GM19240 (cell line): ENCODE measurements around the gene ERP27.

Experiments
- DNase-seq: peaks from one replicate; pipeline ENCODE4 v3.0.0; 2011; ENCODE audit warnings: low spot score; ENCODE audit not compliant: insufficient read length

The ERP27 gene

GRCh38 chr12:14959916-14960496, 21.7 kb upstream of the ERP27 start:
- no peak for DNase-seq

GRCh38 chr12:14959463-14959862, 21.1 kb upstream of the ERP27 start:
- DNase-seq: no peak

GRCh38 chr12:14959126-14959440, 20.7 kb upstream of the ERP27 start:
- no peak for DNase-seq

GRCh38 chr12:14958361-14959125, 20.2 kb upstream of the ERP27 start:
- DNase-seq: no peak

- no peak for DNase-seq
These were observed 19.3 kb upstream of the ERP27 start for GRCh38 chr12:14957551-14958168.

- no peak for DNase-seq
These were observed 18.6 kb upstream of the ERP27 start for GRCh38 chr12:14956905-14957304.

GRCh38 chr12:14956024-14956891, 17.9 kb upstream of the ERP27 start:
- no peak for DNase-seq

- no peak for DNase-seq
These were observed 15.9 kb upstream of the ERP27 start for GRCh38 chr12:14954269-14954668.

GRCh38 chr12:14953752-14954151, 15.4 kb upstream of the ERP27 start:
- DNase-seq: no peak

- DNase-seq: no peak
These were observed 14.1 kb upstream of the ERP27 start for GRCh38 chr12:14952299-14952921.

- DNase-seq: no peak
These were observed 13.5 kb upstream of the ERP27 start for GRCh38 chr12:14951851-14952250.

GRCh38 chr12:14950982-14951746, 12.8 kb upstream of the ERP27 start:
- no peak for DNase-seq

- no peak for DNase-seq
These were observed 12.1 kb upstream of the ERP27 start for GRCh38 chr12:14950421-14950820.

- no peak for DNase-seq
These were observed 11.3 kb upstream of the ERP27 start for GRCh38 chr12:14949631-14950030.

GRCh38 chr12:14948672-14949071, 10.3 kb upstream of the ERP27 start:
- DNase-seq: peak; percentile 61

GRCh38 chr12:14946861-14947260, 8.5 kb upstream of the ERP27 start:
- DNase-seq: no peak

- no peak for DNase-seq
These were observed 7.8 kb upstream of the ERP27 start for GRCh38 chr12:14946162-14946561.

GRCh38 chr12:14942196-14942931, 4.0 kb upstream of the ERP27 start:
- no peak for DNase-seq

GRCh38 chr12:14941369-14941768, 3.0 kb upstream of the ERP27 start:
- DNase-seq: no peak

GRCh38 chr12:14937689-14938088, 648 bp downstream of the ERP27 start:
- no peak for DNase-seq
